Spleen (tissue), 7 donors: ENCODE data around the gene GRK5.

Experiments used
- CTCF ChIP-seq, 11 experiments: fragments of 200-600 bp in 7 of 11; fragments of 450-650 bp in 4 of 11; sonication (generic) in 4 of 11; IDR thresholded peaks in 8 of 11; conservative IDR thresholded peaks in 3 of 11; 1 replicate in 7 of 11; 2 replicates in 4 of 11; pipeline versions ENCODE4 v1.4.0 to v1.8.0; 2016 to 2021; ENCODE audit warnings: antibody characterized with exemption in 11 of 11, inconsistent platforms in 4 of 11, mild to moderate bottlenecking in 1 of 11
- POLR2A ChIP-seq, 3 donors: fragments of 450-650 bp; IDR thresholded peaks; one replicate each; pipeline ENCODE4 v1.5.1; 2017; ENCODE audit warnings: antibody characterized with exemption in 3 of 3, mild to moderate bottlenecking in 1 of 3
- donor health status: DM: no; HTN: no; CAD: no; lungs with moderate emphysema.
- donor health status: DM: no; HTN: no; CAD: no.
- donor health status: DM: no; HTN: no; CAD: no.

GRCh38 chr10:119251315-119251708, 43.9 kb downstream of the GRK5 start:
- TF ChIP-seq POLR2A (IDR thresholded peaks at IDR 0.05) (no peak), CTCF (IDR thresholded peaks at IDR 0.05 in 8 of 11, conservative IDR thresholded peaks at IDR 0.05 in 3 of 11) (no peak)
